H9 (cell line): ENCODE data around the gene GPD2. TPM values are rescaled to one million over a fixed set of nuclear protein-coding genes. Genes with fewer than 3 reads are reported as not detected.

ENCODE experiments used
- DNase-seq: peaks from one replicate; pipeline ENCODE4 v3.0.0-alpha.2; 2017
- H2AFZ ChIP-seq: one replicate; pipeline ENCODE4 v1.6.1; 2013; ENCODE audit warnings: mild to moderate bottlenecking, low read length, control low read depth, moderate library complexity
- H2AK5ac ChIP-seq: 2 replicates; pipeline ENCODE4 v1.6.1; 2013; ENCODE audit warnings: low read length, control low read depth, mixed read lengths; ENCODE audit not compliant: insufficient read length
- H2BK120ac ChIP-seq: one replicate; pipeline ENCODE4 v1.6.1; 2013; ENCODE audit warnings: low read depth, mild to moderate bottlenecking, low read length, control low read depth, inconsistent platforms; ENCODE audit not compliant: poor library complexity, severe bottlenecking
- H2BK12ac ChIP-seq: 2 replicates; pipeline ENCODE4 v1.6.1; 2013; ENCODE audit warnings: low read length, control low read depth, mixed read lengths, low read depth; ENCODE audit not compliant: insufficient read length
- H2BK15ac ChIP-seq: 2 replicates; pipeline ENCODE4 v1.6.1; 2013; ENCODE audit warnings: low read depth, low read length, control low read depth
- H2BK20ac ChIP-seq: one replicate; pipeline ENCODE4 v1.6.1; 2013; ENCODE audit warnings: low read depth, mild to moderate bottlenecking, low read length, control low read depth, inconsistent platforms; ENCODE audit not compliant: poor library complexity, severe bottlenecking
- H2BK5ac ChIP-seq: 2 replicates; pipeline ENCODE4 v1.6.1; 2013; ENCODE audit warnings: low read length, control low read depth, mixed read lengths; ENCODE audit not compliant: insufficient read length
- H3K14ac ChIP-seq: 2 replicates; pipeline ENCODE4 v1.6.1; 2013; ENCODE audit warnings: low read length, control low read depth; ENCODE audit not compliant: insufficient read depth
- H3K18ac ChIP-seq: 2 replicates; pipeline ENCODE4 v1.6.1; 2013; ENCODE audit warnings: low read depth, mild to moderate bottlenecking, mixed read lengths, low read length, control low read depth; ENCODE audit not compliant: insufficient read length
- H3K23ac ChIP-seq: 2 replicates; pipeline ENCODE4 v1.6.1; 2013; ENCODE audit warnings: low read length, control low read depth, mixed read lengths, low read depth; ENCODE audit not compliant: insufficient read length
- H3K23me2 ChIP-seq: 2 replicates; pipeline ENCODE4 v1.6.1; 2013; ENCODE audit warnings: low read depth, mild to moderate bottlenecking, mixed read lengths, low read length, control low read depth; ENCODE audit not compliant: insufficient read length, poor library complexity, severe bottlenecking
- H3K27ac ChIP-seq: 2 replicates; pipeline ENCODE4 v1.5.1; 2013; ENCODE audit warnings: low read length, control low read depth, mixed read lengths, low read depth; ENCODE audit not compliant: insufficient read length
- H3K27me3 ChIP-seq: 2 replicates; pipeline ENCODE4 v1.6.1; 2013; ENCODE audit warnings: low read length, control low read depth, inconsistent platforms; ENCODE audit not compliant: insufficient read depth
- H3K4ac ChIP-seq: 2 replicates; pipeline ENCODE4 v1.6.1; 2013; ENCODE audit warnings: low read depth, mild to moderate bottlenecking, control low read depth, inconsistent platforms, low read length, moderate library complexity
- H3K4me1 ChIP-seq: 2 replicates; pipeline ENCODE4 v1.6.1; 2013; ENCODE audit warnings: low read length, control low read depth, inconsistent platforms; ENCODE audit not compliant: insufficient read depth
- H3K4me2 ChIP-seq: 2 replicates; pipeline ENCODE4 v1.6.1; 2013; ENCODE audit warnings: low read length, control low read depth, mixed read lengths; ENCODE audit not compliant: insufficient read length, insufficient read depth
- H3K56ac ChIP-seq: 2 replicates; pipeline ENCODE4 v1.6.1; 2013; ENCODE audit warnings: low read depth, mild to moderate bottlenecking, mixed read lengths, low read length, control low read depth; ENCODE audit not compliant: insufficient read length
- H3K79me1 ChIP-seq: 2 replicates; pipeline ENCODE4 v1.6.1; 2013; ENCODE audit warnings: low read depth, mild to moderate bottlenecking, moderate library complexity, low read length, control low read depth, inconsistent platforms; ENCODE audit not compliant: insufficient read depth, poor library complexity, severe bottlenecking
- H3K79me2 ChIP-seq: 2 replicates; pipeline ENCODE4 v1.6.1; 2013; ENCODE audit warnings: low read length, control low read depth, inconsistent platforms; ENCODE audit not compliant: insufficient read depth
- H3K9ac ChIP-seq: 2 replicates; pipeline ENCODE4 v1.6.1; 2013; ENCODE audit warnings: low read length, control low read depth, mixed read lengths; ENCODE audit not compliant: insufficient read length; ENCODE audit errors: extremely low read depth
- H3K9me3 ChIP-seq: one replicate; pipeline ENCODE4 v1.6.1; 2013; ENCODE audit warnings: low read depth, low read length, inconsistent platforms; ENCODE audit not compliant: control insufficient read depth
- H3T11ph ChIP-seq: one replicate; pipeline ENCODE4 v1.6.1; 2013; ENCODE audit warnings: mild to moderate bottlenecking, low read length, control low read depth, inconsistent platforms
- H4K20me1 ChIP-seq: one replicate; pipeline ENCODE4 v1.6.1; 2013; ENCODE audit not compliant: control insufficient read depth, insufficient read length, insufficient read depth
- H4K5ac ChIP-seq: 2 replicates; pipeline ENCODE4 v1.6.1; 2013; ENCODE audit warnings: low read depth, mild to moderate bottlenecking, mixed read lengths, low read length, control low read depth; ENCODE audit not compliant: insufficient read length
- H4K8ac ChIP-seq: replicated peaks from 2 replicates; pipeline ENCODE4 v1.6.1; 2013; ENCODE audit warnings: low read length, control low read depth, mixed read lengths, low read depth; ENCODE audit not compliant: insufficient read length
- H4K91ac ChIP-seq: 2 replicates; pipeline ENCODE4 v1.6.1; 2013; ENCODE audit warnings: low read depth, mild to moderate bottlenecking, moderate library complexity, mixed read lengths, low read length, control low read depth; ENCODE audit not compliant: insufficient read length
- H3K27ac Mint-ChIP-seq, 3 experiments: 2 replicates in 2 of 3; 3 replicates in 1 of 3; pipeline ENCODE4 v1.8.0; 2020 to 2021; ENCODE audit warnings: mixed read lengths in 3 of 3, mild to moderate bottlenecking in 1 of 3, moderate library complexity in 1 of 3
- H3K27me3 Mint-ChIP-seq: 2 replicates; pipeline ENCODE4 v1.8.0; 2021; ENCODE audit warnings: low read depth, mild to moderate bottlenecking, moderate library complexity, mixed read lengths
- H3K36me3 Mint-ChIP-seq, 3 experiments: 2 replicates in 2 of 3; 3 replicates in 1 of 3; pipeline ENCODE4 v1.8.0; 2020 to 2021; ENCODE audit warnings: low read depth in 3 of 3, mixed read lengths in 3 of 3; ENCODE audit not compliant: insufficient read depth in 1 of 3
- H3K4me1 Mint-ChIP-seq, 2 experiments: 2 replicates each; pipeline ENCODE4 v1.8.0; 2020; ENCODE audit warnings: mixed read lengths in 2 of 2
- H3K4me3 Mint-ChIP-seq, 2 experiments: 2 replicates in 1 of 2; 3 replicates in 1 of 2; pipeline ENCODE4 v1.8.0; 2020 to 2021; ENCODE audit warnings: mild to moderate bottlenecking in 2 of 2, mixed read lengths in 2 of 2, moderate library complexity in 1 of 2
- H3K9me3 Mint-ChIP-seq, 2 experiments: 2 replicates in 1 of 2; 3 replicates in 1 of 2; pipeline ENCODE4 v1.8.0; 2020; ENCODE audit warnings: mild to moderate bottlenecking in 2 of 2, mixed read lengths in 2 of 2, moderate library complexity in 1 of 2
- total RNA-seq: library from RNA; stranded (reverse); gene quantifications from 2 replicates; pipeline ENCODE4 v1.2.1, GENCODE V29; 2021
- TF ChIP-seq, protein P1 (sequence below): fragments of 200-600 bp; sonication (generic); conservative IDR thresholded peaks from 3 replicates; pipeline ENCODE4 v1.8.0; 2021; ENCODE audit warnings: antibody characterized with exemption, mild to moderate bottlenecking

GPD2 gene
- total RNA-seq, 1 experiment from 2014 or later = 46.0 TPM

GRCh38 chr2:156511803-156512202 lies 75.6 kb downstream of the GPD2 start:
- no peak for DNase-seq
- Mint-ChIP-seq H3K9me3 (no peaks in the 10 kb centered on the region), H3K4me3 (no peak overlapping the region), H3K36me3 (peaks cover 0 to 8% (median 8%) of the 10 kb centered on the region in 3 experiments; a peak in 4 of 7 replicates), H3K4me1 (no peaks in the 10 kb centered on the region), H3K27me3 (no peaks in the 10 kb centered on the region), H3K27ac (no peak overlapping the region)
- Histone ChIP-seq H2BK120ac (no peak overlapping the region), H2AFZ (no peak overlapping the region), H3K23me2 (no peaks in the 10 kb centered on the region), H3K14ac (no peak overlapping the region), H3T11ph (no peak overlapping the region), H3K4ac (no peak overlapping the region), H3K79me1 (no peaks in the 10 kb centered on the region), H3K27ac (no peak overlapping the region), H3K27me3 (no peaks in the 10 kb centered on the region), H3K23ac (no peak overlapping the region), H3K4me1 (no peaks in the 10 kb centered on the region), H3K56ac (no peak overlapping the region), H3K4me2 (no peak overlapping the region), H2BK5ac (no peak overlapping the region), H2BK15ac (no peak overlapping the region), H3K9me3 (no peaks in the 10 kb centered on the region), H3K9ac (no peak overlapping the region), H2BK12ac (no peak overlapping the region), H4K91ac (no peak overlapping the region), H4K5ac (no peak overlapping the region), H3K18ac (no peak overlapping the region), H4K20me1 (no peaks in the 10 kb centered on the region), H2BK20ac (no peak overlapping the region), H4K8ac (no peak overlapping the region), H3K79me2 (no peaks in the 10 kb centered on the region), H2AK5ac (no peak overlapping the region)
- TF ChIP-seq, protein P1, sequence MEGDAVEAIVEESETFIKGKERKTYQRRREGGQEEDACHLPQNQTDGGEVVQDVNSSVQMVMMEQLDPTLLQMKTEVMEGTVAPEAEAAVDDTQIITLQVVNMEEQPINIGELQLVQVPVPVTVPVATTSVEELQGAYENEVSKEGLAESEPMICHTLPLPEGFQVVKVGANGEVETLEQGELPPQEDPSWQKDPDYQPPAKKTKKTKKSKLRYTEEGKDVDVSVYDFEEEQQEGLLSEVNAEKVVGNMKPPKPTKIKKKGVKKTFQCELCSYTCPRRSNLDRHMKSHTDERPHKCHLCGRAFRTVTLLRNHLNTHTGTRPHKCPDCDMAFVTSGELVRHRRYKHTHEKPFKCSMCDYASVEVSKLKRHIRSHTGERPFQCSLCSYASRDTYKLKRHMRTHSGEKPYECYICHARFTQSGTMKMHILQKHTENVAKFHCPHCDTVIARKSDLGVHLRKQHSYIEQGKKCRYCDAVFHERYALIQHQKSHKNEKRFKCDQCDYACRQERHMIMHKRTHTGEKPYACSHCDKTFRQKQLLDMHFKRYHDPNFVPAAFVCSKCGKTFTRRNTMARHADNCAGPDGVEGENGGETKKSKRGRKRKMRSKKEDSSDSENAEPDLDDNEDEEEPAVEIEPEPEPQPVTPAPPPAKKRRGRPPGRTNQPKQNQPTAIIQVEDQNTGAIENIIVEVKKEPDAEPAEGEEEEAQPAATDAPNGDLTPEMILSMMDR = no peak
